ENCODE results near the gene ASIC5. TPM values are rescaled to one million over a fixed set of nuclear protein-coding genes. Genes with fewer than 3 reads are reported as not detected.

The ASIC5 gene
- total and polyA plus RNA-seq, 9 donors = not detected

GRCh38 chr4:155853189-155853588 lies 12.9 kb downstream of the ASIC5 start:
- Histone ChIP-seq H3K4me1 (ENCODE audit: insufficient read depth) (no peaks in the 10 kb centered on the region), H3K9me3 (no peaks in the 10 kb centered on the region), H3K36me3 (no peaks in the 10 kb centered on the region), H3K4me3 (no peak overlapping the region), H3K27me3 (no peaks in the 10 kb centered on the region), H3K27ac (no peak overlapping the region)
- 96 to 97% (median 97%) methylated on average over 3 of the region's 3 CpGs for WGBS, 3 donors
- intact Hi-C loops (cut with DNase I) = no loop called here
- TF ChIP-seq POLR2A (IDR thresholded peaks at IDR 0.05) (no peak), EP300 (IDR thresholded peaks at IDR 0.05) (no peak), CTCF (IDR thresholded peaks at IDR 0.05) (no peak)
- no peak for DNase-seq

- Histone ChIP-seq H3K4me1 (ENCODE audit: insufficient read depth) (no peaks in the 10 kb centered on the region), H3K27ac (no peak overlapping the region), H3K4me3 (no peak overlapping the region), H3K27me3 (no peaks in the 10 kb centered on the region), H3K36me3 (no peaks in the 10 kb centered on the region), H3K9me3 (no peaks in the 10 kb centered on the region)
- 82 to 88% (median 87%) methylated on average over 4 of the region's 4 CpGs for WGBS, 3 donors
- intact Hi-C loops (cut with DNase I) = no loop called here
- no peak for DNase-seq
- TF ChIP-seq CTCF (IDR thresholded peaks at IDR 0.05) (no peak), EP300 (IDR thresholded peaks at IDR 0.05) (no peak), POLR2A (IDR thresholded peaks at IDR 0.05) (no peak)
Measured at GRCh38 chr4:155849042-155849441, 17.0 kb downstream of the ASIC5 start.

GRCh38 chr4:155846929-155847328 lies 19.1 kb downstream of the ASIC5 start:
- Histone ChIP-seq H3K4me3 (no peak overlapping the region), H3K27me3 (no peaks in the 10 kb centered on the region), H3K27ac (no peak overlapping the region), H3K4me1 (ENCODE audit: insufficient read depth) (no peaks in the 10 kb centered on the region), H3K36me3 (no peaks in the 10 kb centered on the region), H3K9me3 (no peaks in the 10 kb centered on the region)
- intact Hi-C loops (cut with DNase I) = no loop called here
- TF ChIP-seq CTCF (IDR thresholded peaks at IDR 0.05) (no peak), POLR2A (IDR thresholded peaks at IDR 0.05) (no peak), EP300 (IDR thresholded peaks at IDR 0.05) (no peak)
- no peak for DNase-seq

- DNase-seq = no peak
- Histone ChIP-seq H3K36me3 (no peaks in the 10 kb centered on the region), H3K4me3 (no peak overlapping the region), H3K27ac (no peak overlapping the region), H3K4me1 (ENCODE audit: insufficient read depth) (no peaks in the 10 kb centered on the region), H3K27me3 (no peaks in the 10 kb centered on the region), H3K9me3 (no peaks in the 10 kb centered on the region)
- TF ChIP-seq POLR2A (IDR thresholded peaks at IDR 0.05) = no peak
- no peak for TF ChIP-seq EP300 (IDR thresholded peaks at IDR 0.05)
- TF ChIP-seq CTCF (IDR thresholded peaks at IDR 0.05) = no peak
- intact Hi-C loops (cut with DNase I) = no loop called here
Measured at GRCh38 chr4:155842080-155842479, 24.0 kb downstream of the ASIC5 start.

Data from ovary (tissue), 9 donors.